Spleen (tissue), 7 donors: ENCODE results near the gene SNCA.

ENCODE experiments used
- POLR2A ChIP-seq, 3 donors: fragments of 450-650 bp; IDR thresholded peaks; one replicate each; pipeline ENCODE4 v1.5.1; 2017; ENCODE audit warnings: antibody characterized with exemption in 3 of 3, mild to moderate bottlenecking in 1 of 3
- TF ChIP-seq, protein P1 (sequence below), 11 experiments: fragments of 200-600 bp in 7 of 11; fragments of 450-650 bp in 4 of 11; sonication (generic) in 4 of 11; IDR thresholded peaks in 8 of 11; conservative IDR thresholded peaks in 3 of 11; 1 replicate in 7 of 11; 2 replicates in 4 of 11; pipeline versions ENCODE4 v1.4.0 to v1.8.0; 2016 to 2021; ENCODE audit warnings: antibody characterized with exemption in 11 of 11, inconsistent platforms in 4 of 11, mild to moderate bottlenecking in 1 of 11
- donor health status: DM: no; HTN: no; CAD: no; lungs with moderate emphysema.
- donor health status: DM: no; HTN: no; CAD: no.
- donor health status: DM: no; HTN: no; CAD: no.

DNA sequence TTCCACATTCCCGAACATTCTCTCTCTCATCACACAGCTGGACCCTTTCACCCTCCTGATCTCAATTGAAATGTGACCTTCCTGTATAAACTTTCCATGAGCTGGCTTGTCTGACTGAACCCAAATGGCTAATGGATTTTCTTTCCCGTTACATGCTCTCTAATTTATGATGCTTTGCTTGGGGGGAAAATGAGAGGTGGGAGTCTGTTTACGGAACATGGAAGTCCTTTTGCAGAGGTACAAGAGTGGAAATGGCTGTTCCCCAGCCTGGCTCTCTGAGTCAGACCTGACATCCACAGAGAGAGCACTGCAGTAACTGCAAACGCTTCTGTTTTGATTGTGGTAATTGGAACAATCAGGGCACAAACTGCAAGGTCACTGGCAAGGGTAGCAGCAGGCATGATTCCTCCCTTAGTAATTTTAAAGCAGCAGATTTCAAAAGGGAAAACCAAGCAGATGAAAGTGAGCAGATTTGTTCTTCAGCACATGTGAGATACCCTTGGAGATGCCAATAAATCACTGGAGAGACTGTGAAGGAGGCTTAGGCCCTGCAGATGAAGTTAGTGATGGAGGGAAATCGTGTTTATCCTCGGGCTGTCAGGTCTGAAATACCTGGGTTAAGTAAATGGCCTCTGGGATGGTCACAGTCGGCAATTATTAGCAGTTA, 83.9 kb downstream of the SNCA start:
- TF ChIP-seq, protein P1, sequence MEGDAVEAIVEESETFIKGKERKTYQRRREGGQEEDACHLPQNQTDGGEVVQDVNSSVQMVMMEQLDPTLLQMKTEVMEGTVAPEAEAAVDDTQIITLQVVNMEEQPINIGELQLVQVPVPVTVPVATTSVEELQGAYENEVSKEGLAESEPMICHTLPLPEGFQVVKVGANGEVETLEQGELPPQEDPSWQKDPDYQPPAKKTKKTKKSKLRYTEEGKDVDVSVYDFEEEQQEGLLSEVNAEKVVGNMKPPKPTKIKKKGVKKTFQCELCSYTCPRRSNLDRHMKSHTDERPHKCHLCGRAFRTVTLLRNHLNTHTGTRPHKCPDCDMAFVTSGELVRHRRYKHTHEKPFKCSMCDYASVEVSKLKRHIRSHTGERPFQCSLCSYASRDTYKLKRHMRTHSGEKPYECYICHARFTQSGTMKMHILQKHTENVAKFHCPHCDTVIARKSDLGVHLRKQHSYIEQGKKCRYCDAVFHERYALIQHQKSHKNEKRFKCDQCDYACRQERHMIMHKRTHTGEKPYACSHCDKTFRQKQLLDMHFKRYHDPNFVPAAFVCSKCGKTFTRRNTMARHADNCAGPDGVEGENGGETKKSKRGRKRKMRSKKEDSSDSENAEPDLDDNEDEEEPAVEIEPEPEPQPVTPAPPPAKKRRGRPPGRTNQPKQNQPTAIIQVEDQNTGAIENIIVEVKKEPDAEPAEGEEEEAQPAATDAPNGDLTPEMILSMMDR (IDR thresholded peaks at IDR 0.05 in 8 of 11, conservative IDR thresholded peaks at IDR 0.05 in 3 of 11) = no peak
- TF ChIP-seq POLR2A (IDR thresholded peaks at IDR 0.05) = no peak
